ENCODE measurements around the gene CALY.

The CALY gene

DNA sequence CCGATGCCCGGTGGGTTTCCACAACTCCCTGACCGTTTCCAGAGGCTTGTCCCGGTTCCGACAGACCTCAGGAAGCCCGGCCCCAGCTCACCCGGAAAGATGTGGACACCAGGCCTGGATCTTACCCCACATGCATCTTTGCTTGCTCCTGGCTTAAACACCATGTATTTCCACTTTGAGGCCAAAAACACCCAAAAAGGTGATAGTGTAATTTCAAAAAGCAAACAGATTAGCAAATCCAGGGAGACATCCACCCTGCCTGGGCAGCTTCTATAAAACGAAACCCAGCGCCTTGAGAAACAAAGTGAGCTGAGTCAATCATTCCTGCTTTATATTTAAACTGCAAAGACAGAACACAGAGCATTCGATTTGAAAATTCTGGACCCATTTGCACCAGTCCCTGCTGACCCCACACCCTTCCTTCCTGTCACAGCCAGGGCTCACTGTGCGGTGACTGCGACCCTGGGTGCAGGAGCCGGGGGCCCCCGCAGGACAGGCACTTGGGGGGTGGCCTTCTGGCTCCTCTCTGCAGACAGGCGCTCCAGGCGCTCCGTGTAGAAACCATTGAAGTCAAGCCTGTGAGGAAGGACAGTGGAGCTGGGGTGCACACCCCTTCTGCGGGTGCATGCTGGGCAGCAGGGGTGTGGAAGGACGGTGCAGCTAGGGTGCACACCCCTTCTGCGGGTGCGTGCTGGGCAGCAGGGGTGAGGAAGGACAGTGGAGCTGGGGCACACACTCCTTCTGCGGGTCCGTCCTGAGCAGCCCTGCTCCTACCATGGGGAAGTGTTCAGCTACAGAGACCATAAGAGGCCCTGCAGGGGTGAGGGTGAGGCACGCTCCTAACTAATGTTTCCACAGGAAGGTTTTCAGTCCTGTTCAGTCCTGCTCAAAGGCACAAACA, 57.1 kb downstream of the CALY start:
- TF ChIP-seq CREB1 (IDR thresholded peaks at IDR 0.05; ENCODE audit: low read depth), result no peak
- TF ChIP-seq TAF1 (IDR thresholded peaks at IDR 0.05; ENCODE audit: low read depth), result no peak
- no peak for TF ChIP-seq ZBTB7A (IDR thresholded peaks at IDR 0.05; ENCODE audit: low read depth)
- TF ChIP-seq EP300 (IDR thresholded peaks at IDR 0.05; ENCODE audit: borderline replicate concordance), result no peak
- TF ChIP-seq, protein P1, sequence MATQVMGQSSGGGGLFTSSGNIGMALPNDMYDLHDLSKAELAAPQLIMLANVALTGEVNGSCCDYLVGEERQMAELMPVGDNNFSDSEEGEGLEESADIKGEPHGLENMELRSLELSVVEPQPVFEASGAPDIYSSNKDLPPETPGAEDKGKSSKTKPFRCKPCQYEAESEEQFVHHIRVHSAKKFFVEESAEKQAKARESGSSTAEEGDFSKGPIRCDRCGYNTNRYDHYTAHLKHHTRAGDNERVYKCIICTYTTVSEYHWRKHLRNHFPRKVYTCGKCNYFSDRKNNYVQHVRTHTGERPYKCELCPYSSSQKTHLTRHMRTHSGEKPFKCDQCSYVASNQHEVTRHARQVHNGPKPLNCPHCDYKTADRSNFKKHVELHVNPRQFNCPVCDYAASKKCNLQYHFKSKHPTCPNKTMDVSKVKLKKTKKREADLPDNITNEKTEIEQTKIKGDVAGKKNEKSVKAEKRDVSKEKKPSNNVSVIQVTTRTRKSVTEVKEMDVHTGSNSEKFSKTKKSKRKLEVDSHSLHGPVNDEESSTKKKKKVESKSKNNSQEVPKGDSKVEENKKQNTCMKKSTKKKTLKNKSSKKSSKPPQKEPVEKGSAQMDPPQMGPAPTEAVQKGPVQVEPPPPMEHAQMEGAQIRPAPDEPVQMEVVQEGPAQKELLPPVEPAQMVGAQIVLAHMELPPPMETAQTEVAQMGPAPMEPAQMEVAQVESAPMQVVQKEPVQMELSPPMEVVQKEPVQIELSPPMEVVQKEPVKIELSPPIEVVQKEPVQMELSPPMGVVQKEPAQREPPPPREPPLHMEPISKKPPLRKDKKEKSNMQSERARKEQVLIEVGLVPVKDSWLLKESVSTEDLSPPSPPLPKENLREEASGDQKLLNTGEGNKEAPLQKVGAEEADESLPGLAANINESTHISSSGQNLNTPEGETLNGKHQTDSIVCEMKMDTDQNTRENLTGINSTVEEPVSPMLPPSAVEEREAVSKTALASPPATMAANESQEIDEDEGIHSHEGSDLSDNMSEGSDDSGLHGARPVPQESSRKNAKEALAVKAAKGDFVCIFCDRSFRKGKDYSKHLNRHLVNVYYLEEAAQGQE (IDR thresholded peaks at IDR 0.05; ENCODE audit: low read depth), result no peak
- no peak for TF ChIP-seq FOXM1 (IDR thresholded peaks at IDR 0.05; ENCODE audit: borderline replicate concordance, low read depth)
- TF ChIP-seq, protein P2, sequence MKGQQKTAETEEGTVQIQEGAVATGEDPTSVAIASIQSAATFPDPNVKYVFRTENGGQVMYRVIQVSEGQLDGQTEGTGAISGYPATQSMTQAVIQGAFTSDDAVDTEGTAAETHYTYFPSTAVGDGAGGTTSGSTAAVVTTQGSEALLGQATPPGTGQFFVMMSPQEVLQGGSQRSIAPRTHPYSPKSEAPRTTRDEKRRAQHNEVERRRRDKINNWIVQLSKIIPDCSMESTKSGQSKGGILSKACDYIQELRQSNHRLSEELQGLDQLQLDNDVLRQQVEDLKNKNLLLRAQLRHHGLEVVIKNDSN (IDR thresholded peaks at IDR 0.05), result no peak
- no peak for TF ChIP-seq CEBPB (IDR thresholded peaks at IDR 0.05)
- TF ChIP-seq NFIC (IDR thresholded peaks at IDR 0.05), result no peak
- TF ChIP-seq TEAD4 (IDR thresholded peaks at IDR 0.05), result no peak
- TF ChIP-seq, protein P3, sequence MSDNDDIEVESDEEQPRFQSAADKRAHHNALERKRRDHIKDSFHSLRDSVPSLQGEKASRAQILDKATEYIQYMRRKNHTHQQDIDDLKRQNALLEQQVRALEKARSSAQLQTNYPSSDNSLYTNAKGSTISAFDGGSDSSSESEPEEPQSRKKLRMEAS (IDR thresholded peaks at IDR 0.05), result no peak
- TF ChIP-seq TCF12 (IDR thresholded peaks at IDR 0.05; ENCODE audit: low read depth), result no peak
- no peak for TF ChIP-seq EGR1 (IDR thresholded peaks at IDR 0.05)
- TF ChIP-seq RAD21 (IDR thresholded peaks at IDR 0.05; ENCODE audit: low read depth), result no peak
- no peak for TF ChIP-seq YY1 (IDR thresholded peaks at IDR 0.05; ENCODE audit: low read depth)

DNA sequence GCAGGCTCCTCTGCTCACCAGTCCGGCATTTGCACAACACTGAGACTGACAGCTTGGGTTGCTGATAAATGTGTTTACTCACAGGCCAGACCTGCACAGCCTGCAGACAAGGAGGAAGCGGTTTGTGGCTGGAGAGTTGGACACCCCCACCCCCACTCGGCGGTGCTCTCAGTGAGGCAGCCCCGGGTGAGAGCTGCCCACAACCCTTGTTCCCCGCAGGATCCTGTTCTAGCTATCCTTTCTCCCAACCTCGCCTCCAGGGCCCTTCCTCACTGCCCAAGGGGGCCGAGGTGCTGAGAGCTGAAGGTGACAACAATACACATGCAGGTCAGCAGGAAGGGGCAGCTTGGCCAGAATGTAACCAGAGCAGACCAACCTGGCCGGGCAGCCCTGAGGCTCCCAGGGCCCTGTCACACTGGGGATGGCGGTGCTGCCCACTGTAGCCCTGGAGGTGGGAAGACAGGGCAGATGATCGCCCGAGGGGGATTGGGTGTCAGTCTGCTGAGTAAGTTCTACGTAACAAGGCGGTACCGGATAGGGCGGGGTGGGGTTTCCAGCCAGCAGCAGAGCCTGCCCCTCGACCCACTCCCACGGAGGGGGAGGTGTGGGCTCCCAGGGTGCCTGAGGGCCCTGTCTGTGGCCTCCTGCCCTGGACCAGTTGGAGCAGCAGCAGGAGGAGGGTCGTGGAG, 58.0 kb downstream of the CALY start:
- TF ChIP-seq EGR1 (IDR thresholded peaks at IDR 0.05) (no peak), RAD21 (IDR thresholded peaks at IDR 0.05; ENCODE audit: low read depth) (no peak), CEBPB (IDR thresholded peaks at IDR 0.05) (no peak), FOXM1 (IDR thresholded peaks at IDR 0.05; ENCODE audit: borderline replicate concordance, low read depth) (no peak), CREB1 (IDR thresholded peaks at IDR 0.05; ENCODE audit: low read depth) (no peak), EP300 (IDR thresholded peaks at IDR 0.05; ENCODE audit: borderline replicate concordance) (no peak), TCF12 (IDR thresholded peaks at IDR 0.05; ENCODE audit: low read depth) (no peak), TAF1 (IDR thresholded peaks at IDR 0.05; ENCODE audit: low read depth) (no peak), TEAD4 (IDR thresholded peaks at IDR 0.05) (no peak), YY1 (IDR thresholded peaks at IDR 0.05; ENCODE audit: low read depth) (no peak), ZBTB7A (IDR thresholded peaks at IDR 0.05; ENCODE audit: low read depth) (no peak), NFIC (IDR thresholded peaks at IDR 0.05) (no peak)
- TF ChIP-seq, protein P3 (IDR thresholded peaks at IDR 0.05), result no peak
- TF ChIP-seq, protein P2 (IDR thresholded peaks at IDR 0.05), result no peak
- TF ChIP-seq, protein P1 (IDR thresholded peaks at IDR 0.05; ENCODE audit: low read depth), result no peak

DNA sequence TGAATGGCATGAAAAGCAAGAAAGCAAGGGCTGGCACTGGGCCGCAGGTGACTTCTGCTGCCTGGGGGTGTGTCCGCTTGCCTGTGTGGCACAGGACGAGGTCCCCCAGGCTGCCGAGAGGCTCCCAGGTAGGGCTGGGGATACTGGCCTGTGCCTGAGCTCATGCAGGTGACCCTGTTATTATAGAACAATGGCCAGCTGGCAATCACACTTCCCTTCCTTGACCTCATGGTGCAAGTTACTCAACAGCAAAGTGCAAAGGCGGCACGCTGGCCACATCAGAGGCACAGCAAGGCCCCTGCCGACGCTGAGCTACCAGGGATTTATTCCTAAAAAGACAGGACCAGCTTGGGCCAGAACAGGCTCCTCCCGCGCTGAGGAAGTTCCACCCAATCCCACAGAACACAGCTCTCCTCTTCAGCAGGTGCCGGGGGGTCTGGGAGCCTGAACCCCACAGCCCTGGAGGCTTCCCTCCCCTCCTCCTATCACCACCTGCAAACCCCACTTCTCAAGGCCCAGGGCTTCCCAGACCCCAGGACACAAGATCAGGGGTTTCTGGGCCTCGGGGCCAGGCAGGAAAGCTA, 58.6 kb downstream of the CALY start:
- TF ChIP-seq TAF1 (IDR thresholded peaks at IDR 0.05; ENCODE audit: low read depth) (no peak), TEAD4 (IDR thresholded peaks at IDR 0.05) (no peak), YY1 (IDR thresholded peaks at IDR 0.05; ENCODE audit: low read depth) (no peak), FOXM1 (IDR thresholded peaks at IDR 0.05; ENCODE audit: borderline replicate concordance, low read depth) (no peak), NFIC (IDR thresholded peaks at IDR 0.05) (no peak), CREB1 (IDR thresholded peaks at IDR 0.05; ENCODE audit: low read depth) (no peak), CEBPB (IDR thresholded peaks at IDR 0.05) (no peak), RAD21 (IDR thresholded peaks at IDR 0.05; ENCODE audit: low read depth) (no peak), EP300 (IDR thresholded peaks at IDR 0.05; ENCODE audit: borderline replicate concordance) (no peak), EGR1 (IDR thresholded peaks at IDR 0.05) (no peak)
- TF ChIP-seq, protein P3 (IDR thresholded peaks at IDR 0.05), result no peak
- TF ChIP-seq, protein P2 (IDR thresholded peaks at IDR 0.05), result no peak
- TF ChIP-seq, protein P1 (IDR thresholded peaks at IDR 0.05; ENCODE audit: low read depth), result no peak
